Hepatocyte (in vitro differentiated cells): ENCODE measurements around the gene ATAD1.
"Not testable (repeated sequence)": the region's sequence is repeated elsewhere in the genome, so short reads cannot be mapped to it uniquely, and the experiment has no call there.

Source experiments
- CTCF ChIP-seq: fragments of 200-600 bp; sonication (generic); IDR thresholded peaks from 2 replicates; pipeline ENCODE4 v1.5.1; 2016; ENCODE audit warnings: antibody characterized with exemption, mild to moderate bottlenecking; ENCODE audit not compliant: poor library complexity
- EZH2 ChIP-seq: fragments of 200-600 bp; sonication (generic); IDR thresholded peaks from 2 replicates; pipeline ENCODE4 v1.6.1; 2016; ENCODE audit warnings: antibody characterized with exemption, mild to moderate bottlenecking, borderline replicate concordance
- EZH2phosphoT487 ChIP-seq: fragments of 200-600 bp; sonication (generic); IDR thresholded peaks from one replicate; pipeline ENCODE4 v1.6.1; 2018; ENCODE audit warnings: antibody characterized with exemption, mild to moderate bottlenecking, low read depth, moderate library complexity; ENCODE audit not compliant: unreplicated experiment, severe bottlenecking

GRCh38 chr10:87846711-87847110 lies 28.7 kb upstream of the ATAD1 start:
- TF ChIP-seq CTCF, EZH2, EZH2phosphoT487: not testable (repeated sequence)
